NT2/D1 (cell line): Measurements from ENCODE around the gene CTDP1.

Experiments used
- SUZ12 ChIP-seq: IDR thresholded peaks from 2 replicates; pipeline ENCODE4 v1.6.1; 2011; ENCODE audit not compliant: insufficient read length, insufficient read depth; ENCODE audit errors: extremely low read depth
- ZNF274 ChIP-seq: IDR thresholded peaks from 2 replicates; pipeline ENCODE4 v1.6.1; 2011; ENCODE audit warnings: mild to moderate bottlenecking, low read depth, low read length

GRCh38 chr18:79784071-79784913 lies 104.7 kb downstream of the CTDP1 start:
- TF ChIP-seq SUZ12, result no peak
- TF ChIP-seq ZNF274, result no peak
